ENCODE data around the gene ACIN1. TPM values are rescaled to one million over a fixed set of nuclear protein-coding genes. Genes with fewer than 3 reads are reported as not detected.

Gene ACIN1
- total and polyA plus RNA-seq, 2 of the 8 experiments (the other 6 are each of a cell fraction or from before 2014, with no cell fraction given), result 132 to 233 TPM

GRCh38 chr14:23071921-23072539, 22.9 kb downstream of the ACIN1 start (continued):
- TF ChIP-seq, protein P1, sequence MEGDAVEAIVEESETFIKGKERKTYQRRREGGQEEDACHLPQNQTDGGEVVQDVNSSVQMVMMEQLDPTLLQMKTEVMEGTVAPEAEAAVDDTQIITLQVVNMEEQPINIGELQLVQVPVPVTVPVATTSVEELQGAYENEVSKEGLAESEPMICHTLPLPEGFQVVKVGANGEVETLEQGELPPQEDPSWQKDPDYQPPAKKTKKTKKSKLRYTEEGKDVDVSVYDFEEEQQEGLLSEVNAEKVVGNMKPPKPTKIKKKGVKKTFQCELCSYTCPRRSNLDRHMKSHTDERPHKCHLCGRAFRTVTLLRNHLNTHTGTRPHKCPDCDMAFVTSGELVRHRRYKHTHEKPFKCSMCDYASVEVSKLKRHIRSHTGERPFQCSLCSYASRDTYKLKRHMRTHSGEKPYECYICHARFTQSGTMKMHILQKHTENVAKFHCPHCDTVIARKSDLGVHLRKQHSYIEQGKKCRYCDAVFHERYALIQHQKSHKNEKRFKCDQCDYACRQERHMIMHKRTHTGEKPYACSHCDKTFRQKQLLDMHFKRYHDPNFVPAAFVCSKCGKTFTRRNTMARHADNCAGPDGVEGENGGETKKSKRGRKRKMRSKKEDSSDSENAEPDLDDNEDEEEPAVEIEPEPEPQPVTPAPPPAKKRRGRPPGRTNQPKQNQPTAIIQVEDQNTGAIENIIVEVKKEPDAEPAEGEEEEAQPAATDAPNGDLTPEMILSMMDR (IDR thresholded peaks at IDR 0.05; ENCODE audit: control extremely low read depth in 1 of 3, insufficient read depth in 1 of 3, low read depth in 1 of 3, low read length in 3 of 3), result no peak
- no peak for TF ChIP-seq E2F6 (IDR thresholded peaks at IDR 0.05)
- TF ChIP-seq SIN3A (conservative IDR thresholded peaks at IDR 0.05 in 1 of 2, IDR thresholded peaks at IDR 0.05 in 1 of 2; ENCODE audit: low read depth in 1 of 2, low read length in 2 of 2), result 0 out of 4 replicates have a peak, but pooled peaks of 1 of the 2 experiments have one; percentile 17
- no peak for TF ChIP-seq PHF8 (conservative IDR thresholded peaks at IDR 0.05; ENCODE audit: low read depth, low read length)
- no peak for TF ChIP-seq NANOG (IDR thresholded peaks at IDR 0.05; ENCODE audit: insufficient read depth, low read depth, low read length, poor library complexity, severe bottlenecking)
- TF ChIP-seq, protein P2, sequence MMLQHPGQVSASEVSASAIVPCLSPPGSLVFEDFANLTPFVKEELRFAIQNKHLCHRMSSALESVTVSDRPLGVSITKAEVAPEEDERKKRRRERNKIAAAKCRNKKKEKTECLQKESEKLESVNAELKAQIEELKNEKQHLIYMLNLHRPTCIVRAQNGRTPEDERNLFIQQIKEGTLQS (IDR thresholded peaks at IDR 0.05; ENCODE audit: insufficient read depth, low read depth, low read length), result no peak
- TF ChIP-seq, protein P3, sequence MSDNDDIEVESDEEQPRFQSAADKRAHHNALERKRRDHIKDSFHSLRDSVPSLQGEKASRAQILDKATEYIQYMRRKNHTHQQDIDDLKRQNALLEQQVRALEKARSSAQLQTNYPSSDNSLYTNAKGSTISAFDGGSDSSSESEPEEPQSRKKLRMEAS (IDR thresholded peaks at IDR 0.05), result peak; percentile 72
- no peak for TF ChIP-seq TBP (IDR thresholded peaks at IDR 0.05; ENCODE audit: low read depth, low read length)
- TF ChIP-seq SRF (IDR thresholded peaks at IDR 0.05; ENCODE audit: low read depth, low read length), result no peak
